Measurements from ENCODE around the gene PRTN3.

Gene PRTN3

DNA sequence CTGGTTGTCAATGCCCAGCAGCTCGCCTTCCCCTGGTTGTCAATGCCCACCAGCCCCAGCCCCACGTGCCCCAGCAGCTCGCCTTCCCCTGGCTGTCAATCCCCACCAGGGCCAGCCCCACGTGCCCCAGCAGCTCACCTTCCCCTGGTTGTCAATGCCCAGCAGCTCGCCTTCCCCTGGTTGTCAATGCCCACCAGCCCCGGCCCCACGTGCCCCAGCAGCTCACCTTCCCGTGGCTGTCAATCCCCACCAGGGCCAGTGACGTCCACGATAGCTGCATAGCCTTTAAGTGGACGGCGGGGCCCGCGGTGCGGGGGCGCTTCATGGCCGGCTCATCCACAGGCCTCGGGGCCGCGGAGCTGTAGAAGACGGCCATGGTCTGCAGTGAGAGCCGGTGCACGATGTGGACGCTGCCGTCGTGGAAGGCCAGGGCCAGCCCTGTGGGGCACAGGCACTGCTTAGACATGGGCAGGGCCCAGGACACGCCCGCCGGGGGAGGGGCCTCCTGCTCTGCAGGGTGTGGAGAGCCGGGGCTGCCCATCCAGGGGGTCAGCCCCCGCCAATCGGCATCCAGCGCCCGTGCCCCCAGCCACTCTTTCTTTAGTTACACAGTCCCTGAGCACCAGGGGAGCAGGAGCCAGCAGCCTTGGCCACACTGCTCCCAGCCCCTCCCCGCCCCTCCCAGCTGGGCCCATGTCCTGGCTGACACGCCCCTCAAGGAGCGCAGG, 39.1 kb downstream of the PRTN3 start:
- Histone ChIP-seq H3K4me3 (IDR thresholded peaks at IDR 0.05; ENCODE audit: insufficient read depth, low read depth, low read length) (no peak overlapping the region), H3K4me2 (no peak overlapping the region), H3K36me3 (ENCODE audit: insufficient read depth) (no peaks in the 10 kb centered on the region), H4K20me1 (ENCODE audit: insufficient read depth) (no peaks in the 10 kb centered on the region), H3K27ac (no peak overlapping the region), H3K79me2 (ENCODE audit: insufficient read depth, low read depth) (no peaks in the 10 kb centered on the region), H3K4me1 (ENCODE audit: low read depth, poor library complexity, severe bottlenecking) (no peaks in the 10 kb centered on the region), H2AFZ (ENCODE audit: low read depth) (no peak overlapping the region), H3K9ac (no peak overlapping the region), H3K27me3 (ENCODE audit: insufficient read depth, low read depth) (no peaks in the 10 kb centered on the region)
- TF ChIP-seq, protein P1, sequence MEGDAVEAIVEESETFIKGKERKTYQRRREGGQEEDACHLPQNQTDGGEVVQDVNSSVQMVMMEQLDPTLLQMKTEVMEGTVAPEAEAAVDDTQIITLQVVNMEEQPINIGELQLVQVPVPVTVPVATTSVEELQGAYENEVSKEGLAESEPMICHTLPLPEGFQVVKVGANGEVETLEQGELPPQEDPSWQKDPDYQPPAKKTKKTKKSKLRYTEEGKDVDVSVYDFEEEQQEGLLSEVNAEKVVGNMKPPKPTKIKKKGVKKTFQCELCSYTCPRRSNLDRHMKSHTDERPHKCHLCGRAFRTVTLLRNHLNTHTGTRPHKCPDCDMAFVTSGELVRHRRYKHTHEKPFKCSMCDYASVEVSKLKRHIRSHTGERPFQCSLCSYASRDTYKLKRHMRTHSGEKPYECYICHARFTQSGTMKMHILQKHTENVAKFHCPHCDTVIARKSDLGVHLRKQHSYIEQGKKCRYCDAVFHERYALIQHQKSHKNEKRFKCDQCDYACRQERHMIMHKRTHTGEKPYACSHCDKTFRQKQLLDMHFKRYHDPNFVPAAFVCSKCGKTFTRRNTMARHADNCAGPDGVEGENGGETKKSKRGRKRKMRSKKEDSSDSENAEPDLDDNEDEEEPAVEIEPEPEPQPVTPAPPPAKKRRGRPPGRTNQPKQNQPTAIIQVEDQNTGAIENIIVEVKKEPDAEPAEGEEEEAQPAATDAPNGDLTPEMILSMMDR (conservative IDR thresholded peaks at IDR 0.05; ENCODE audit: low read depth, low read length) = no peak

DNA sequence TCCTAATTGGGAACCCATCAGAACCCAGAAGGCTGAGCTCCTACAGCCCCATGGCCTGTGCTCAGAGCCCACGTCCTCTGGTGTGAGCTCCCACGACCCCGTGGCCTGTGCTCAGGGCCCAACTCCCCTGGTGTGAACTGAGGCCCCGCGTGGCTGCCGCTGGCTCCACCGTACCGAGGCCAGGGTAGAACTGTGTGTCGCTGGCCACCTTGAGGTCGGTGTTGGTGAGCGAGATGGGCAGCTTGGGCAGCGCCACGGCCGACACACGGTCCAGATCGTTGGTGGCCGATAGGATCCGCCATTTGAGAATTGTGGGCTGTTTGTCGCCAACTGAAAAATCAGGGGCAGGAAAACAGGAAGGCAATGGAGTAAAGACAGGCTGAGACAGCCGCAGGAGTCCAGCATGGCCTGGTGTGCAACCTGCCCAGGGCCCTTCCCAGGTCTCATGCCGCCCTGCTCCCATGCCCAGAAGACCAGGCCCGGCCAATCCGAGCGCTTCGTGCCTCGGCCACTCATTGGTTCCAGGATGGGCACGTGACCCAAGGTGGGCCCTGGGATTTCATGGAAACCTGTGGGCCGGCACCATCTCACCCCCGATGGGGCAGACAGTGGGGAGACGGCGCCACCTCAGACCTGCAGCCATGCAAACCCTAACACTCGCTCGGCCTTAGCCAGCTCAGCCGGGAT, 40.7 kb downstream of the PRTN3 start:
- Histone ChIP-seq H3K79me2 (ENCODE audit: insufficient read depth, low read depth) (no peaks in the 10 kb centered on the region), H3K27ac (no peak overlapping the region), H2AFZ (ENCODE audit: low read depth) (no peak overlapping the region), H3K9ac (no peak overlapping the region), H3K36me3 (ENCODE audit: insufficient read depth) (no peaks in the 10 kb centered on the region), H3K4me3 (IDR thresholded peaks at IDR 0.05; ENCODE audit: insufficient read depth, low read depth, low read length) (no peak overlapping the region), H3K27me3 (ENCODE audit: insufficient read depth, low read depth) (no peaks in the 10 kb centered on the region), H3K4me1 (ENCODE audit: low read depth, poor library complexity, severe bottlenecking) (no peaks in the 10 kb centered on the region), H4K20me1 (ENCODE audit: insufficient read depth) (no peaks in the 10 kb centered on the region), H3K4me2 (no peak overlapping the region)
- TF ChIP-seq, protein P1 (conservative IDR thresholded peaks at IDR 0.05; ENCODE audit: low read depth, low read length) = no peak

DNA sequence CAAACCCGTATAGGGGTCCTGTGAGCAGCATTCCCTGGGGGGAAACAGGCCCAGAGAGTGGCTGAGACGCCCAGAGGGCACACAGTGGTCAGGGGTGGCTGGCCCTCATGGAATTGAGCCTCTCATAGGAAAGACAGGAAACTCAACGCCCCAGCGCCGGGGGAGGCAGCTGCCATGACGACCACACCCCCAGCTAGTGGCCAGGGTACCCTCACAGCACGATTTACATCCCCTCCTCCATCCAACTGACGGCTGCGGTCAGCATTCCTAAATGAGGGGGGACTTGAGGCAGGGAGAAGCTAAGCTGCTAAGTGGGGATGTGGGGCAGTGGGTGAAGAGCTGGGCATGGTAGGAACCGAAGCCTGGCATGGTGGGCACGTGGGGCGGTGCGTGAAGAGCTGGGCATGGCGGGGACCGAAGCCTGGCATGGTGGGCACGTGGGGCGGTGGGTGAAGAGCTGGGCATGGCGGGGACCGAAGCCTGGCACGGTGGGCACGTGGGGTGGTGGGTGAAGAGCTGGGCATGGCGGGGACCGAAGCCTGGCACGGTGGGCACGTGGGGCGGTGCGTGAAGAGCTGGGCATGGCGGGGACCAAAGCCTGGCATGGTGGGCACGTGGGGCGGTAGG, 42.2 kb downstream of the PRTN3 start:
- Histone ChIP-seq H3K4me2 (no peak overlapping the region), H3K27ac (no peak overlapping the region), H3K36me3 (ENCODE audit: insufficient read depth) (no peaks in the 10 kb centered on the region), H3K27me3 (ENCODE audit: insufficient read depth, low read depth) (no peaks in the 10 kb centered on the region), H3K4me3 (IDR thresholded peaks at IDR 0.05; ENCODE audit: insufficient read depth, low read depth, low read length) (no peak overlapping the region), H2AFZ (ENCODE audit: low read depth) (no peak overlapping the region), H3K9ac (no peak overlapping the region), H3K79me2 (ENCODE audit: insufficient read depth, low read depth) (no peaks in the 10 kb centered on the region), H3K4me1 (ENCODE audit: low read depth, poor library complexity, severe bottlenecking) (no peaks in the 10 kb centered on the region), H4K20me1 (ENCODE audit: insufficient read depth) (no peaks in the 10 kb centered on the region)
- TF ChIP-seq, protein P1 (conservative IDR thresholded peaks at IDR 0.05; ENCODE audit: low read depth, low read length) = no peak

DNA sequence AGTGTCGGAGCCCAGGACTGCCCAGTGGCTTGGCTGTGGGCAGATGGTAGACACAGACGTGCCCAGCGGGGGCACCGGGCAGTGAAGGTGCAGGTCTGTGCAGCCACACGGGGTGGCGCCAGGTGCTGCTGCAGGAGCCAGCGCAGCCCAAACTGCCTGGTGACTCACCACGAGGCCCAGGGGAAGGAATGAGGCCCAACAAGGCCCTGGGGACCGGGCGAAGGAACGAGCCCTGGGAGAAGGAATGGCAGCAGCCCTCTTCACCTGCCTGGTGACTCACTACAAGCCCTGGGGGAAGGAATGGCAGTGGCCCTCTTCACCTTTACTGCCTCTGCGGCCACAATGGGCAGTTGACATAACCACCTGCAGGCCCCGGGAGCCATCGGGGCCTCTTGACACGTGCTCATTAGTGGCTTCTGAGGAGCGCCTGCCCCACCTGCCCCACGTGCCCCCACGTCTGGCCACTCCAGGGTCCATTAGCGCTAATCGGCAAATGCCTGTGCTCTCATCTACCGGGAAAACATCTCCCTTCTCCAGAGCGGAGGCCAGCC, 42.9 kb downstream of the PRTN3 start:
- Histone ChIP-seq H3K79me2 (ENCODE audit: insufficient read depth, low read depth) (no peaks in the 10 kb centered on the region), H4K20me1 (ENCODE audit: insufficient read depth) (no peaks in the 10 kb centered on the region), H3K4me3 (IDR thresholded peaks at IDR 0.05; ENCODE audit: insufficient read depth, low read depth, low read length) (no peak overlapping the region), H3K27me3 (ENCODE audit: insufficient read depth, low read depth) (no peaks in the 10 kb centered on the region), H3K4me1 (ENCODE audit: low read depth, poor library complexity, severe bottlenecking) (no peaks in the 10 kb centered on the region), H3K27ac (no peak overlapping the region), H3K9ac (no peak overlapping the region), H3K36me3 (ENCODE audit: insufficient read depth) (no peaks in the 10 kb centered on the region), H3K4me2 (no peak overlapping the region), H2AFZ (ENCODE audit: low read depth) (no peak overlapping the region)
- TF ChIP-seq, protein P1 (conservative IDR thresholded peaks at IDR 0.05; ENCODE audit: low read depth, low read length) = no peak

Data from KMS-11 (cell line).